ENCODE data around the gene REV3L. TPM values are rescaled to one million over a fixed set of nuclear protein-coding genes. Genes with fewer than 3 reads are reported as not detected.

Gene REV3L
- total and polyA plus RNA-seq, 4 donors, result 3.8 to 17.7 (median 11.2) TPM

GRCh38 chr6:111276335-111276734, 206.7 kb downstream of the REV3L start:
- DNase-seq (ENCODE audit: low spot score), result no peak
- no peak overlapping the region for H3K9ac ChIP-seq (ENCODE audit: low read depth in 1 of 2, low read length in 2 of 2)
- 76% methylated on average over 2 of the region's 2 CpGs for WGBS
- no peak overlapping the region for H3K27ac ChIP-seq (ENCODE audit: low read depth in 1 of 2, low read length in 2 of 2)
- H3K4me3 ChIP-seq (ENCODE audit: low read depth in 1 of 3, low read length in 3 of 3), result no peak overlapping the region
- TF ChIP-seq MAX (IDR thresholded peaks at IDR 0.05) (peak; percentile 10), REST (IDR thresholded peaks at IDR 0.05) (no peak), RAD21 (IDR thresholded peaks at IDR 0.05) (peak in 1 of 2 donors; percentile 7), HNF4A (conservative IDR thresholded peaks at IDR 0.05) (peak; percentile 38 to 49), RXRA (IDR thresholded peaks at IDR 0.05) (peak in 1 of 2 donors; percentile 36)
- H3K9me3 ChIP-seq (ENCODE audit: control insufficient read depth in 4 of 4, low read length in 3 of 4), result peaks cover 0 to 6% (median 3%) of the 10 kb centered on the region in 4 donors
- H3K4me1 ChIP-seq (ENCODE audit: control insufficient read depth in 4 of 4, insufficient read depth in 4 of 4, low read length in 3 of 4), result peaks cover 2 to 23% (median 18%) of the 10 kb centered on the region in 4 donors
- H3K36me3 ChIP-seq (ENCODE audit: control insufficient read depth in 4 of 4, insufficient read depth in 3 of 4, low read depth in 1 of 4, low read length in 3 of 4), result peaks cover 6 to 22% (median 19%) of the 10 kb centered on the region in 4 donors
- H3K27me3 ChIP-seq (ENCODE audit: control insufficient read depth in 4 of 4, insufficient read depth in 4 of 4, low read length in 3 of 4), result no peaks in the 10 kb centered on the region

- Histone ChIP-seq H3K4me1 (ENCODE audit: control insufficient read depth in 4 of 4, insufficient read depth in 4 of 4, low read length in 3 of 4) (peaks cover 2 to 23% (median 18%) of the 10 kb centered on the region in 4 donors), H3K4me3 (ENCODE audit: low read depth in 1 of 3, low read length in 3 of 3) (no peak overlapping the region), H3K27ac (ENCODE audit: low read depth in 1 of 2, low read length in 2 of 2) (no peak overlapping the region), H3K36me3 (ENCODE audit: control insufficient read depth in 4 of 4, insufficient read depth in 3 of 4, low read depth in 1 of 4, low read length in 3 of 4) (peaks cover 6 to 28% (median 21%) of the 10 kb centered on the region in 4 donors), H3K9me3 (ENCODE audit: control insufficient read depth in 4 of 4, low read length in 3 of 4) (peaks cover 0 to 6% (median 3%) of the 10 kb centered on the region in 4 donors), H3K9ac (ENCODE audit: low read depth in 1 of 2, low read length in 2 of 2) (no peak overlapping the region), H3K27me3 (ENCODE audit: control insufficient read depth in 4 of 4, insufficient read depth in 4 of 4, low read length in 3 of 4) (no peaks in the 10 kb centered on the region)
- WGBS, result 98% methylated on average over 3 of the region's 3 CpGs
- no peak for DNase-seq (ENCODE audit: low spot score)
- no peak for TF ChIP-seq RXRA (IDR thresholded peaks at IDR 0.05)
- TF ChIP-seq CTCF (IDR thresholded peaks at IDR 0.05; ENCODE audit: low read depth, low read length, missing input control), result no peak
- TF ChIP-seq EGR1 (IDR thresholded peaks at IDR 0.05; ENCODE audit: low read depth in 2 of 2), result no peak
- no peak for TF ChIP-seq REST (IDR thresholded peaks at IDR 0.05)
- TF ChIP-seq JUND (IDR thresholded peaks at IDR 0.05), result no peak
- no peak for TF ChIP-seq FOXA1 (IDR thresholded peaks at IDR 0.05)
- no peak for TF ChIP-seq FOXA2 (IDR thresholded peaks at IDR 0.05)
- no peak for TF ChIP-seq TAF1 (conservative IDR thresholded peaks at IDR 0.05)
- no peak for TF ChIP-seq NR2F2 (IDR thresholded peaks at IDR 0.05)
- TF ChIP-seq HNF4A (conservative IDR thresholded peaks at IDR 0.05), result no peak
- TF ChIP-seq SP1 (IDR thresholded peaks at IDR 0.05), result no peak
- TF ChIP-seq ZBTB33 (IDR thresholded peaks at IDR 0.05), result no peak
- TF ChIP-seq YY1 (IDR thresholded peaks at IDR 0.05), result no peak
- TF ChIP-seq GABPA (IDR thresholded peaks at IDR 0.05 in 1 of 2, conservative IDR thresholded peaks at IDR 0.05 in 1 of 2), result no peak
- TF ChIP-seq ATF3 (IDR thresholded peaks at IDR 0.05), result no peak
- TF ChIP-seq RAD21 (IDR thresholded peaks at IDR 0.05), result no peak
- TF ChIP-seq HNF4G (IDR thresholded peaks at IDR 0.05), result no peak
- no peak for TF ChIP-seq MAX (IDR thresholded peaks at IDR 0.05)
These were observed 208.3 kb downstream of the REV3L start for GRCh38 chr6:111274593-111275217.
